Measurements from ENCODE around the gene SCAANT1. TPM values are rescaled to one million over a fixed set of nuclear protein-coding genes. Genes with fewer than 3 reads are reported as not detected.

The SCAANT1 gene
- total and polyA plus RNA-seq, 4 donors, result not detected

GRCh38 chr3:63922491-63923199 lies 10.5 kb upstream of the SCAANT1 start:
- intact Hi-C loops (cut with DNase I), result no loop called here
- Histone ChIP-seq H3K36me3 (ENCODE audit: control insufficient read depth in 1 of 2, insufficient read depth in 2 of 2, low read length in 1 of 2) (peaks cover 0 to 3% of the 10 kb centered on the region in 2 donors), H3K27me3 (ENCODE audit: control insufficient read depth in 1 of 2, insufficient read depth in 2 of 2, low read length in 1 of 2) (no peaks in the 10 kb centered on the region), H3K4me1 (ENCODE audit: control insufficient read depth in 1 of 2, insufficient read depth in 2 of 2, low read length in 2 of 2) (peaks cover 2 to 10% of the 10 kb centered on the region in 2 donors), H3K4me3 (ENCODE audit: low read length in 2 of 2) (no peak overlapping the region), H3K27ac (ENCODE audit: low read depth in 1 of 2, low read length in 2 of 2) (no peak overlapping the region), H3K9me3 (ENCODE audit: control insufficient read depth, low read length) (no peaks in the 10 kb centered on the region)
- WGBS, 2 donors, result 75 to 76% methylated on average over 2 of the region's 2 CpGs
- ATAC-seq (ENCODE audit: low FRiP score) (no peak), DNase-seq (no peak)

GRCh38 chr3:63921741-63922482 lies 9.7 kb upstream of the SCAANT1 start:
- Histone ChIP-seq H3K9me3 (ENCODE audit: control insufficient read depth, low read length) (no peaks in the 10 kb centered on the region), H3K27me3 (ENCODE audit: control insufficient read depth in 1 of 2, insufficient read depth in 2 of 2, low read length in 1 of 2) (no peaks in the 10 kb centered on the region), H3K27ac (ENCODE audit: low read depth in 1 of 2, low read length in 2 of 2) (no peak overlapping the region), H3K4me1 (ENCODE audit: control insufficient read depth in 1 of 2, insufficient read depth in 2 of 2, low read length in 2 of 2) (peaks cover 2 to 4% of the 10 kb centered on the region in 2 donors), H3K36me3 (ENCODE audit: control insufficient read depth in 1 of 2, insufficient read depth in 2 of 2, low read length in 1 of 2) (peaks cover 0 to 3% of the 10 kb centered on the region in 2 donors), H3K4me3 (ENCODE audit: low read length in 2 of 2) (no peak overlapping the region)
- no peak for DNase-seq
- intact Hi-C loops (cut with DNase I), result no loop called here
- ATAC-seq (ENCODE audit: low FRiP score), result no peak
- 91 to 92% methylated on average over 6 of the region's 6 CpGs for WGBS, 2 donors

GRCh38 chr3:63920001-63920400 lies 7.8 kb upstream of the SCAANT1 start:
- intact Hi-C loops (cut with DNase I), result no loop called here
- DNase-seq (no peak), ATAC-seq (ENCODE audit: low FRiP score) (no peak)
- H3K27me3 ChIP-seq (ENCODE audit: control insufficient read depth in 1 of 2, insufficient read depth in 2 of 2, low read length in 1 of 2), result no peaks in the 10 kb centered on the region
- peaks cover 0 to 3% of the 10 kb centered on the region in 2 donors for H3K36me3 ChIP-seq (ENCODE audit: control insufficient read depth in 1 of 2, insufficient read depth in 2 of 2, low read length in 1 of 2)
- H3K9me3 ChIP-seq (ENCODE audit: control insufficient read depth, low read length), result no peaks in the 10 kb centered on the region
- no peak overlapping the region for H3K27ac ChIP-seq (ENCODE audit: low read depth in 1 of 2, low read length in 2 of 2)
- H3K4me3 ChIP-seq (ENCODE audit: low read length in 2 of 2), result no peak overlapping the region
- H3K4me1 ChIP-seq (ENCODE audit: control insufficient read depth in 1 of 2, insufficient read depth in 2 of 2, low read length in 2 of 2), result peaks cover 0 to 2% of the 10 kb centered on the region in 2 donors
- 91% methylated on average over 5 of the region's 5 CpGs for WGBS, 2 donors

- intact Hi-C loops (cut with DNase I), result loop anchor here in 1 of 2 donors (10.0 kb wide), 1 partner anchor 76 kb away; no protein-coding TSS in a partner anchor
- H3K4me1 ChIP-seq (ENCODE audit: control insufficient read depth in 1 of 2, insufficient read depth in 2 of 2, low read length in 2 of 2), result peaks cover 2 to 4% of the 10 kb centered on the region in 2 donors
- peaks cover 0 to 3% of the 10 kb centered on the region in 2 donors for H3K36me3 ChIP-seq (ENCODE audit: control insufficient read depth in 1 of 2, insufficient read depth in 2 of 2, low read length in 1 of 2)
- H3K27ac ChIP-seq (ENCODE audit: low read depth in 1 of 2, low read length in 2 of 2), result no peak overlapping the region
- H3K4me3 ChIP-seq (ENCODE audit: low read length in 2 of 2), result no peak overlapping the region
- ATAC-seq (ENCODE audit: low FRiP score) (no peak), DNase-seq (no peak)
- no peaks in the 10 kb centered on the region for H3K27me3 ChIP-seq (ENCODE audit: control insufficient read depth in 1 of 2, insufficient read depth in 2 of 2, low read length in 1 of 2)
- H3K9me3 ChIP-seq (ENCODE audit: control insufficient read depth, low read length), result no peaks in the 10 kb centered on the region
Observed at GRCh38 chr3:63918321-63918720, 6.1 kb upstream of the SCAANT1 start.

GRCh38 chr3:63914312-63914711 lies 2.1 kb upstream of the SCAANT1 start:
- Histone ChIP-seq H3K9me3 (ENCODE audit: control insufficient read depth, low read length) (no peaks in the 10 kb centered on the region), H3K27me3 (ENCODE audit: control insufficient read depth in 1 of 2, insufficient read depth in 2 of 2, low read length in 1 of 2) (no peaks in the 10 kb centered on the region), H3K27ac (ENCODE audit: low read depth in 1 of 2, low read length in 2 of 2) (no peak overlapping the region), H3K36me3 (ENCODE audit: control insufficient read depth in 1 of 2, insufficient read depth in 2 of 2, low read length in 1 of 2) (no peaks in the 10 kb centered on the region), H3K4me1 (ENCODE audit: control insufficient read depth in 1 of 2, insufficient read depth in 2 of 2, low read length in 2 of 2) (peaks cover 0 to 4% of the 10 kb centered on the region in 2 donors), H3K4me3 (ENCODE audit: low read length in 2 of 2) (no peak overlapping the region)
- 41 to 45% methylated on average over 5 of the region's 5 CpGs for WGBS, 2 donors
- DNase-seq, result no peak
- ATAC-seq (ENCODE audit: low FRiP score), result no peak
- intact Hi-C loops (cut with DNase I), result loop anchor here (5.0 to 10.0 kb wide), 2 partner anchors 52 to 80 kb away; partner anchors contain the start of genes ATXN7 (in 2 of the 2) and THOC7 (in 2 of the 2)

GRCh38 chr3:63912768-63913588 lies 795 bp upstream of the SCAANT1 start:
- H3K27me3 ChIP-seq (ENCODE audit: control insufficient read depth in 1 of 2, insufficient read depth in 2 of 2, low read length in 1 of 2), result no peaks in the 10 kb centered on the region
- peak overlapping the region; percentile 92 to 98 for H3K27ac ChIP-seq (ENCODE audit: low read depth in 1 of 2, low read length in 2 of 2)
- H3K4me3 ChIP-seq (ENCODE audit: low read length in 2 of 2), result peak overlapping the region; percentile 86 to 99
- ATAC-seq (ENCODE audit: low FRiP score) (peak; percentile 70), DNase-seq (peak; percentile 70 to 87)
- H3K36me3 ChIP-seq (ENCODE audit: control insufficient read depth in 1 of 2, insufficient read depth in 2 of 2, low read length in 1 of 2), result no peaks in the 10 kb centered on the region
- peaks cover 0 to 4% of the 10 kb centered on the region in 2 donors for H3K4me1 ChIP-seq (ENCODE audit: control insufficient read depth in 1 of 2, insufficient read depth in 2 of 2, low read length in 2 of 2)
- intact Hi-C loops (cut with DNase I), result loop anchor here (5.0 to 10.0 kb wide), 2 partner anchors 51 to 82 kb away; partner anchors contain the start of genes ATXN7 (in 2 of the 2) and THOC7 (in 2 of the 2)
- WGBS, 2 donors, result 1 to 2% methylated on average over 25 to 46 of the region's 46 CpGs
- no peaks in the 10 kb centered on the region for H3K9me3 ChIP-seq (ENCODE audit: control insufficient read depth, low read length)

- Histone ChIP-seq H3K36me3 (ENCODE audit: control insufficient read depth in 1 of 2, insufficient read depth in 2 of 2, low read length in 1 of 2) (no peaks in the 10 kb centered on the region), H3K9me3 (ENCODE audit: control insufficient read depth, low read length) (no peaks in the 10 kb centered on the region), H3K27me3 (ENCODE audit: control insufficient read depth in 1 of 2, insufficient read depth in 2 of 2, low read length in 1 of 2) (no peaks in the 10 kb centered on the region), H3K4me1 (ENCODE audit: control insufficient read depth in 1 of 2, insufficient read depth in 2 of 2, low read length in 2 of 2) (peaks cover 0 to 4% of the 10 kb centered on the region in 2 donors), H3K4me3 (ENCODE audit: low read length in 2 of 2) (peak overlapping the region; percentile 86 to 99), H3K27ac (ENCODE audit: low read depth in 1 of 2, low read length in 2 of 2) (peak overlapping the region in 1 of 2 donors; percentile 97)
- WGBS, 2 donors, result 1% methylated on average over 18 of the region's 18 CpGs
- intact Hi-C loops (cut with DNase I), result loop anchor here (5.0 to 10.0 kb wide), 2 partner anchors 49 to 83 kb away; partner anchors contain the start of genes ATXN7 (in 2 of the 2) and THOC7 (in 2 of the 2)
- ATAC-seq (ENCODE audit: low FRiP score) (no peak), DNase-seq (no peak)
Observed at GRCh38 chr3:63911509-63911872, 692 bp downstream of the SCAANT1 start.

- WGBS, 2 donors, result 50 to 57% methylated on average over 1 of the region's 1 CpG
- intact Hi-C loops (cut with DNase I), result loop anchor here (5.0 to 10.0 kb wide), 2 partner anchors 49 to 84 kb away; partner anchors contain the start of genes ATXN7 (in 2 of the 2) and THOC7 (in 2 of the 2)
- H3K9me3 ChIP-seq (ENCODE audit: control insufficient read depth, low read length), result no peaks in the 10 kb centered on the region
- peaks cover 0 to 4% of the 10 kb centered on the region in 2 donors for H3K4me1 ChIP-seq (ENCODE audit: control insufficient read depth in 1 of 2, insufficient read depth in 2 of 2, low read length in 2 of 2)
- H3K4me3 ChIP-seq (ENCODE audit: low read length in 2 of 2), result no peak overlapping the region
- ATAC-seq (ENCODE audit: low FRiP score) (no peak), DNase-seq (no peak)
- H3K36me3 ChIP-seq (ENCODE audit: control insufficient read depth in 1 of 2, insufficient read depth in 2 of 2, low read length in 1 of 2), result no peaks in the 10 kb centered on the region
- no peak overlapping the region for H3K27ac ChIP-seq (ENCODE audit: low read depth in 1 of 2, low read length in 2 of 2)
- no peaks in the 10 kb centered on the region for H3K27me3 ChIP-seq (ENCODE audit: control insufficient read depth in 1 of 2, insufficient read depth in 2 of 2, low read length in 1 of 2)
Observed at GRCh38 chr3:63910891-63911290, 1.3 kb downstream of the SCAANT1 start.
